ENCODE data around the gene CNTFR. TPM values are rescaled to one million over a fixed set of nuclear protein-coding genes. Genes with fewer than 3 reads are reported as not detected.

The CNTFR gene
- total RNA-seq, 4 donors from 2014 or later = 19.8 to 40.9 (median 34.7) TPM

DNA sequence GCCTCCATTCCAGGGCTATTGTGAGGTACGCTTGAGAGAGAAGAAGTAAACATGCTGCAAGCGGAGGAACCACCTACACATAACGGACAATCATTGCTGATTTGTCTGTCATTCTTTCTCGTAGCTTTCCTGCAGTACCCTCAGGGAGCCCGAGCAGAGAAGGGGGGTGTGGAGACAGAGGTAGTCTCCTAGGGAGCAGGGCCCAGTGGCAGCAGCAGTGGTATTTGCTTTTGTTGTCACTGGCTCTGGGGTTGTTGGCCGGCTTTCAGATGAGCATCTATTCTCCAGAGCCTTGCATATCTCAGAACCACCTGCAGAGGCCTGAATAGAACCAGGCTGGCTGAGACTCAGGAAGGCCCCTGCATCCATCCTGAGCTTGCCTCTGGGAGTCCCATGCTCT lies 86.6 kb downstream of the CNTFR start:
- DNase-seq (ENCODE audit: low spot score in 2 of 2) = no peak
- H3K4me3 ChIP-seq = no peak overlapping the region

DNA sequence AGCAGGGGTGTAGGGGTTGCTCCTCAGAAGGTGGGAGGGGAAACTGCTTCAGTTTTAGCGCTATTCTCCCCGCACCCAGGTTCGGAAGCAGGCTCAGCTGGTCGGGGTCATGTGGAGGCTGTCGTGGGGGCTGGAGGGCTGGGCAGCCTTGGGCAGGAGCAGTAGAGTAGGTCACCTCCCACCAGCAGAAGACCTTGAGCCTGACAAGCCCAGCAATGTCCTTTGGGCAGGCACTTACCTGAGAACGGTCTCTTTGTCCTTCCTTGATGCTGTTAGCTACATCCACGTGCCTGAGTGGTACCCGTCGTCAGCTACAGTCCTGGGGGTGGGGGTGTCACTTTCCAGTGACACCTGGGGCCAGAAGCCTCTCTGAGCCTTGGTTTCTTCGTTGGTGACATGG lies 87.1 kb downstream of the CNTFR start:
- WGBS, 2 donors = 19 to 28% methylated on average over 10 of the region's 10 CpGs
- no peak for TF ChIP-seq EP300 (IDR thresholded peaks at IDR 0.05)
- no peak for DNase-seq (ENCODE audit: low spot score in 2 of 2)
- no peaks in the 10 kb centered on the region for H3K36me3 ChIP-seq
- no peaks in the 10 kb centered on the region for H3K9me3 ChIP-seq
- peaks cover 0 to 57% (median 23%) of the 10 kb centered on the region in 4 donors for H3K4me1 ChIP-seq
- H3K4me3 ChIP-seq = no peak overlapping the region
- peak overlapping the region; percentile 32 to 85 (median 76) for H3K27ac ChIP-seq
- H3K27me3 ChIP-seq = no peaks in the 10 kb centered on the region

More for the DNA sequence above, 86.6 kb downstream of the CNTFR start:
- Histone ChIP-seq H3K27me3 (no peaks in the 10 kb centered on the region), H3K4me1 (peaks cover 0 to 57% (median 23%) of the 10 kb centered on the region in 4 donors), H3K27ac (peak overlapping the region; percentile 32 to 85 (median 76)), H3K9me3 (no peaks in the 10 kb centered on the region), H3K36me3 (no peaks in the 10 kb centered on the region)
- 44 to 45% methylated on average over 6 of the region's 6 CpGs for WGBS, 2 donors
- TF ChIP-seq POLR2A (IDR thresholded peaks at IDR 0.05) (no peak), EP300 (IDR thresholded peaks at IDR 0.05) (no peak)
- TF ChIP-seq, protein P1, sequence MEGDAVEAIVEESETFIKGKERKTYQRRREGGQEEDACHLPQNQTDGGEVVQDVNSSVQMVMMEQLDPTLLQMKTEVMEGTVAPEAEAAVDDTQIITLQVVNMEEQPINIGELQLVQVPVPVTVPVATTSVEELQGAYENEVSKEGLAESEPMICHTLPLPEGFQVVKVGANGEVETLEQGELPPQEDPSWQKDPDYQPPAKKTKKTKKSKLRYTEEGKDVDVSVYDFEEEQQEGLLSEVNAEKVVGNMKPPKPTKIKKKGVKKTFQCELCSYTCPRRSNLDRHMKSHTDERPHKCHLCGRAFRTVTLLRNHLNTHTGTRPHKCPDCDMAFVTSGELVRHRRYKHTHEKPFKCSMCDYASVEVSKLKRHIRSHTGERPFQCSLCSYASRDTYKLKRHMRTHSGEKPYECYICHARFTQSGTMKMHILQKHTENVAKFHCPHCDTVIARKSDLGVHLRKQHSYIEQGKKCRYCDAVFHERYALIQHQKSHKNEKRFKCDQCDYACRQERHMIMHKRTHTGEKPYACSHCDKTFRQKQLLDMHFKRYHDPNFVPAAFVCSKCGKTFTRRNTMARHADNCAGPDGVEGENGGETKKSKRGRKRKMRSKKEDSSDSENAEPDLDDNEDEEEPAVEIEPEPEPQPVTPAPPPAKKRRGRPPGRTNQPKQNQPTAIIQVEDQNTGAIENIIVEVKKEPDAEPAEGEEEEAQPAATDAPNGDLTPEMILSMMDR (IDR thresholded peaks at IDR 0.05) = no peak

DNA sequence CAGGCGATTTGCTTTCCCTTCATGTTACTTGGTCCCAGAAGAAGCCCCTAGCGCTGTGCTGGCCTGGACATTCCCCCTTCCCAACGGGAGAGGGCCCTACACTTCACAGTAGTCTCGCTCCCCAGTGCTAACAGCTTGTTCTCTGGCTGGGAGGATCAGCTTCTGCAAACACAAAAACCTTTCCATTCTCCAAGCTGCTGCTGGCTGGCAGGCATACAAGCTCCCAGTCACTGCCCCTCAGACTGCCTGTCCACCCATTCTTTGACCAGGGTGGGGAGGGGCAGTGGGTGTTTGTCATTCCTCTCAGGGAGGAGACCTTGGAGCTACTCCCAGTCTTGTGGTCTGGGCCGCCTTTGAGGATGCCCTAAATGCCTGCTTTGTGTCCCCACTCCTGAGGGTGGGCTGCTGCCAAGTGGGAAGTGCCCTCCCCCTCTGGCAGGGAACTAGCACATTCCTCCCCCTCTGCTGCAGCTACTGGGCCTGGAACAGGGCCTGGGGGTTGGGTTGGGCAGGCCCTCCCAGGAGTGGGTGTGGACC lies 87.6 kb downstream of the CNTFR start:
- H3K27ac ChIP-seq = peak overlapping the region; percentile 48 to 87 (median 76)
- peaks cover 0 to 57% (median 23%) of the 10 kb centered on the region in 4 donors for H3K4me1 ChIP-seq
- no peaks in the 10 kb centered on the region for H3K9me3 ChIP-seq
- DNase-seq (ENCODE audit: low spot score in 2 of 2) = peak; percentile 51 to 69
- no peaks in the 10 kb centered on the region for H3K27me3 ChIP-seq
- WGBS, 2 donors = 16 to 19% methylated on average over 4 to 5 of the region's 5 CpGs
- TF ChIP-seq, protein P1 (IDR thresholded peaks at IDR 0.05) = peak; percentile 16 to 79 (median 65)
- TF ChIP-seq POLR2A (IDR thresholded peaks at IDR 0.05) (no peak), EP300 (IDR thresholded peaks at IDR 0.05) (peak; percentile 43 to 94)
- H3K4me3 ChIP-seq = no peak overlapping the region
- no peaks in the 10 kb centered on the region for H3K36me3 ChIP-seq

Other genes starting within 250 kb of the CNTFR start
- gene MYORG, start 212.8 kb downstream of the CNTFR start, total RNA-seq = 1 to 10 TPM; 4.8 to 9.0 (median 6.9) TPM
- gene FAM219A, start 131.2 kb downstream of the CNTFR start, total RNA-seq = 10 to 100 TPM in 3 of 4 donors, 1 to 10 TPM in 1; 8.5 to 15.6 (median 13.6) TPM
- 1 to 10 TPM in 1 of 4 donors, under 1 TPM in 2, not detected in 1; 0.42 to 3.9 (median 0.66) TPM for gene DNAI1, start 130.9 kb downstream of the CNTFR start, total RNA-seq
- 10 to 100 TPM in 3 of 4 donors, 1 to 10 TPM in 1; 2.7 to 22.1 (median 16.3) TPM for gene ENHO, start 66.7 kb downstream of the CNTFR start, total RNA-seq
- gene RPP25L, start 22.4 kb upstream of the CNTFR start, total RNA-seq = 10 to 100 TPM; 31.4 to 45.9 (median 45.4) TPM
- 10 to 100 TPM; 64.7 to 87.5 (median 73.7) TPM for gene DCTN3, start 30.8 kb upstream of the CNTFR start, total RNA-seq
- 1 to 10 TPM in 2 of 4 donors, under 1 TPM in 2; 0.30 to 2.1 (median 1.3) TPM for gene ARID3C, start 39.3 kb upstream of the CNTFR start, total RNA-seq
- 100 to 1,000 TPM in 2 of 4 donors, 10 to 100 TPM in 2; 92.6 to 128 (median 107) TPM for gene SIGMAR1, start 48.1 kb upstream of the CNTFR start, total RNA-seq
- 10 to 100 TPM; 38.5 to 75.3 (median 63.7) TPM for gene GALT, start 57.0 kb upstream of the CNTFR start, total RNA-seq
- gene IL11RA, start 62.5 kb upstream of the CNTFR start, total RNA-seq = 10 to 100 TPM; 27.3 to 48.8 (median 39.6) TPM
- gene CCL27, start 72.9 kb upstream of the CNTFR start, total RNA-seq = 10 to 100 TPM in 1 of 4 donors, not detected in 3; 45.1 TPM
- gene CCL19, start 101.6 kb upstream of the CNTFR start, total RNA-seq = not detected
- gene CCL21, start 120.4 kb upstream of the CNTFR start, total RNA-seq = 10 to 100 TPM in 1 of 4 donors, 1 to 10 TPM in 3; 4.6 to 14.0 (median 8.6) TPM